MCF 10A (cell line): Measurements from ENCODE around the gene GALK1. TPM values are rescaled to one million over a fixed set of nuclear protein-coding genes. Genes with fewer than 3 reads are reported as not detected.

Source experiments
- BruUV-seq: library from RNA; stranded (reverse); fragments of 400-500 nt; replicated peaks from 2 replicates; lab custom pipeline; 2021; lab: Mats Ljungman, UMichigan
- CTCF ChIA-PET: fragments of 300-600 bp; sonication (Branson Sonifier 250); formaldehyde crosslinking; extraction: SDS; loops from one replicate; lab custom pipeline; 2021; ENCODE audit warnings: antibody characterized with exemption, inconsistent platforms; lab: Yijun Ruan, JAX
- POLR2A ChIA-PET: fragments of 300-600, 350-650 bp; sonication (Branson Sonifier 250); formaldehyde crosslinking; extraction: SDS; loops from one replicate; lab custom pipeline; 2020; ENCODE audit warnings: antibody characterized with exemption, inconsistent platforms; lab: Yijun Ruan, JAX
- DNase-seq: peaks from one replicate; pipeline ENCODE4 v3.0.0-alpha.2; 2018; ENCODE audit not compliant: unreplicated experiment
- H3K27ac Mint-ChIP-seq: one replicate; pipeline ENCODE4 v1.8.0; 2022; ENCODE audit warnings: mild to moderate bottlenecking, low read depth, mixed read lengths; ENCODE audit not compliant: unreplicated experiment
- H3K27me3 Mint-ChIP-seq: one replicate; pipeline ENCODE4 v1.8.0; 2022; ENCODE audit warnings: mixed read lengths; ENCODE audit not compliant: insufficient read depth, unreplicated experiment
- H3K36me3 Mint-ChIP-seq: one replicate; pipeline ENCODE4 v1.8.0; 2022; ENCODE audit warnings: mild to moderate bottlenecking, moderate library complexity, mixed read lengths; ENCODE audit not compliant: insufficient read depth, unreplicated experiment
- H3K4me1 Mint-ChIP-seq: one replicate; pipeline ENCODE4 v1.8.0; 2022; ENCODE audit warnings: mixed read lengths; ENCODE audit not compliant: insufficient read depth, unreplicated experiment
- H3K4me3 Mint-ChIP-seq: one replicate; pipeline ENCODE4 v1.8.0; 2022; ENCODE audit warnings: mild to moderate bottlenecking, moderate library complexity, mixed read lengths; ENCODE audit not compliant: unreplicated experiment
- H3K9me3 Mint-ChIP-seq: one replicate; pipeline ENCODE4 v1.8.0; 2022; ENCODE audit warnings: mixed read lengths; ENCODE audit not compliant: unreplicated experiment
- CTCF ChIP-seq: fragments of 200-600 bp; IDR thresholded peaks from one replicate; pipeline ENCODE4 v1.8.0; 2022; ENCODE audit warnings: antibody characterized with exemption, mild to moderate bottlenecking; ENCODE audit not compliant: unreplicated experiment
- intact Hi-C: fragments of 100-400 bp; cut with micrococcal nuclease; formaldehyde crosslinking; loops from 2 replicates; pipeline ENCODE4 v1.14.1; 2022
- microRNA-seq: library from miRNA; unstranded; fragments of <30 nt; microRNA quantifications from one replicate; pipeline ENCODE4 v1.2.0, GENCODE V29; 2022
- total RNA-seq: library from RNA; stranded (reverse); gene quantifications from 2 replicates; pipeline ENCODE4 v1.2.3, GENCODE V29; 2022

GALK1 gene
- total RNA-seq, 1 experiment from 2014 or later, result 8.7 TPM

GRCh38 chr17:75720656-75721462, 44.1 kb downstream of the GALK1 start, which contains the start of gene ITGB4:
ITGB4 (plus strand) TSS chr17:75721459; CDS start chr17:75724704, 3,245 bp downstream.
- no TSS peak for BruUV-seq
- CTCF ChIA-PET, result interaction anchor here (0.8 to 5.2 kb wide), 10 partner anchors 14 to 87 kb away, joined by 3 to 59 read pairs (median 3); partner anchors contain the start of gene SMIM5
- TF ChIP-seq CTCF, result no peak
- Mint-ChIP-seq H3K4me3 (peak within 1 kb of the TSS; percentile 87), H3K9me3 (no peaks in the 10 kb centered on the region), H3K27me3 (no peaks in the 10 kb centered on the region), H3K27ac (peak within 1 kb of the TSS; percentile 78), H3K36me3 (peaks cover 42% of the 10 kb centered on the region), H3K4me1 (peaks cover 6% of the 10 kb centered on the region)
- intact Hi-C loops, result no loop called here
- POLR2A ChIA-PET, result interaction anchor here (0.6 to 28.4 kb wide), 17 partner anchors 10 to 158 kb away, joined by 3 to 748 read pairs (median 9); partner anchors contain the start of genes RECQL5, SAP30BP, SMIM5 and TRIM47
- peak; percentile 85 for DNase-seq

- CTCF ChIA-PET, result interaction anchor here (1.0 to 5.2 kb wide), 3 partner anchors 11 to 38 kb away, joined by 4 to 59 read pairs (median 4); no protein-coding TSS in a partner anchor
- peaks cover 31% of the 10 kb centered on the region for H3K36me3 Mint-ChIP-seq
- no peak overlapping the region for H3K27ac Mint-ChIP-seq
- POLR2A ChIA-PET, result interaction anchor here (0.8 to 28.4 kb wide), 7 partner anchors 9 to 153 kb away, joined by 3 to 748 read pairs (median 15); partner anchors contain the start of gene UNK
- peak overlapping the region; percentile 87 for H3K4me3 Mint-ChIP-seq
- H3K27me3 Mint-ChIP-seq, result no peaks in the 10 kb centered on the region
- H3K9me3 Mint-ChIP-seq, result no peaks in the 10 kb centered on the region
- DNase-seq, result no peak
- TF ChIP-seq CTCF, result no peak
- BruUV-seq, result no TSS peak
- peaks cover 6% of the 10 kb centered on the region for H3K4me1 Mint-ChIP-seq
- intact Hi-C loops, result no loop called here
These were observed 45.3 kb downstream of the GALK1 start for GRCh38 chr17:75719732-75720131.

- Mint-ChIP-seq H3K27ac (no peak overlapping the region), H3K4me3 (no peak overlapping the region), H3K27me3 (no peaks in the 10 kb centered on the region), H3K36me3 (peaks cover 13% of the 10 kb centered on the region), H3K4me1 (peaks cover 7% of the 10 kb centered on the region), H3K9me3 (no peaks in the 10 kb centered on the region)
- BruUV-seq, result no TSS peak
- TF ChIP-seq CTCF, result no peak
- DNase-seq, result no peak
- intact Hi-C loops, result no loop called here
- CTCF ChIA-PET, result interaction anchor here (0.7 kb wide), 2 partner anchors 17 to 489 kb away, joined by 3 read pairs; no protein-coding TSS in a partner anchor
- POLR2A ChIA-PET, result interaction anchor here (1.1 to 2.1 kb wide), 2 partner anchors 28 to 35 kb away, joined by 5 to 8 read pairs; no protein-coding TSS in a partner anchor
These were observed 52.5 kb downstream of the GALK1 start for GRCh38 chr17:75712446-75712845.

Small RNA genes within 50 kb of the gene (microRNA-seq; reads per million reads assigned to microRNA genes)
- not detected for gene MIR4738

Other genes starting within 250 kb of the GALK1 start
- gene CASKIN2, start 249.7 kb downstream of the GALK1 start, total RNA-seq, result 19.2 and 19.8 TPM in 2 replicates
- 13.3 and 15.6 TPM in 2 replicates for gene TSEN54, start 248.7 kb downstream of the GALK1 start, total RNA-seq
- gene LLGL2, start 239.5 kb downstream of the GALK1 start, total RNA-seq, result 19.8 and 21.2 TPM in 2 replicates
- gene MYO15B, start 177.4 kb downstream of the GALK1 start, total RNA-seq, result 10.9 and 16.9 TPM in 2 replicates
- 0.09 TPM in 1 of 2 replicates, not detected in the other for gene SMIM5, start 131.8 kb downstream of the GALK1 start, total RNA-seq
- gene RECQL5, start 98.0 kb downstream of the GALK1 start, total RNA-seq, result 36.3 and 47.9 TPM in 2 replicates
- 108 and 123 TPM in 2 replicates for gene SAP30BP, start 97.9 kb downstream of the GALK1 start, total RNA-seq
- 727 and 1,054 TPM in 2 replicates for gene ITGB4, start 43.7 kb downstream of the GALK1 start, total RNA-seq
- gene UNK, start 19.6 kb upstream of the GALK1 start, total RNA-seq, result 12.3 and 16.0 TPM in 2 replicates
- gene UNC13D, start 79.2 kb upstream of the GALK1 start, total RNA-seq, result 3.5 and 7.6 TPM in 2 replicates
- 55.7 and 97.9 TPM in 2 replicates for gene WBP2, start 90.1 kb upstream of the GALK1 start, total RNA-seq
- 23.6 and 25.7 TPM in 2 replicates for gene TRIM47, start 113.4 kb upstream of the GALK1 start, total RNA-seq
- 15.9 and 17.4 TPM in 2 replicates for gene TRIM65, start 131.8 kb upstream of the GALK1 start, total RNA-seq
- gene MRPL38, start 139.7 kb upstream of the GALK1 start, total RNA-seq, result 97.9 and 111 TPM in 2 replicates
- 14.0 and 18.8 TPM in 2 replicates for gene FBF1, start 175.8 kb upstream of the GALK1 start, total RNA-seq
- 23.4 and 26.0 TPM in 2 replicates for gene ACOX1, start 214.0 kb upstream of the GALK1 start, total RNA-seq
- 13.0 and 15.4 TPM in 2 replicates for gene TEN1, start 214.0 kb upstream of the GALK1 start, total RNA-seq
- 5.3 and 5.7 TPM in 2 replicates for gene CDK3, start 235.7 kb upstream of the GALK1 start, total RNA-seq